Activated naive CD8-positive, alpha-beta T cell treated with anti-CD3 and anti-CD28 coated beads, Interleukin-2, amount 50 U/mL, for 16 hours (primary cell): ENCODE data around the gene ZBTB46.
"Not testable (repeated sequence)": the region's sequence is repeated elsewhere in the genome, so short reads cannot be mapped to it uniquely, and the experiment has no call there.

Experiments used
- DNase-seq: peaks from one replicate; pipeline ENCODE4 v3.0.0-alpha.2; 2020; ENCODE audit warnings: low read depth, low spot score

Gene ZBTB46, protein sequence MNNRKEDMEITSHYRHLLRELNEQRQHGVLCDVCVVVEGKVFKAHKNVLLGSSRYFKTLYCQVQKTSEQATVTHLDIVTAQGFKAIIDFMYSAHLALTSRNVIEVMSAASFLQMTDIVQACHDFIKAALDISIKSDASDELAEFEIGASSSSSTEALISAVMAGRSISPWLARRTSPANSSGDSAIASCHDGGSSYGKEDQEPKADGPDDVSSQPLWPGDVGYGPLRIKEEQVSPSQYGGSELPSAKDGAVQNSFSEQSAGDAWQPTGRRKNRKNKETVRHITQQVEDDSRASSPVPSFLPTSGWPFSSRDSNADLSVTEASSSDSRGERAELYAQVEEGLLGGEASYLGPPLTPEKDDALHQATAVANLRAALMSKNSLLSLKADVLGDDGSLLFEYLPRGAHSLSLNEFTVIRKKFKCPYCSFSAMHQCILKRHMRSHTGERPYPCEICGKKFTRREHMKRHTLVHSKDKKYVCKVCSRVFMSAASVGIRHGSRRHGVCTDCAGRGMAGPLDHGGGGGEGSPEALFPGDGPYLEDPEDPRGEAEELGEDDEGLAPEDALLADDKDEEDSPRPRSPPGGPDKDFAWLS

GRCh38 chr20:63830841-63831588 is at the start of gene ZBTB46:
ZBTB46 (minus strand) TSS chr20:63831264; CDS start chr20:63790757, 40,507 bp downstream.
- DNase-seq: no peak

- no peak for DNase-seq
Measured at GRCh38 chr20:63878899-63879663, 48.0 kb upstream of the ZBTB46 start.

DNA sequence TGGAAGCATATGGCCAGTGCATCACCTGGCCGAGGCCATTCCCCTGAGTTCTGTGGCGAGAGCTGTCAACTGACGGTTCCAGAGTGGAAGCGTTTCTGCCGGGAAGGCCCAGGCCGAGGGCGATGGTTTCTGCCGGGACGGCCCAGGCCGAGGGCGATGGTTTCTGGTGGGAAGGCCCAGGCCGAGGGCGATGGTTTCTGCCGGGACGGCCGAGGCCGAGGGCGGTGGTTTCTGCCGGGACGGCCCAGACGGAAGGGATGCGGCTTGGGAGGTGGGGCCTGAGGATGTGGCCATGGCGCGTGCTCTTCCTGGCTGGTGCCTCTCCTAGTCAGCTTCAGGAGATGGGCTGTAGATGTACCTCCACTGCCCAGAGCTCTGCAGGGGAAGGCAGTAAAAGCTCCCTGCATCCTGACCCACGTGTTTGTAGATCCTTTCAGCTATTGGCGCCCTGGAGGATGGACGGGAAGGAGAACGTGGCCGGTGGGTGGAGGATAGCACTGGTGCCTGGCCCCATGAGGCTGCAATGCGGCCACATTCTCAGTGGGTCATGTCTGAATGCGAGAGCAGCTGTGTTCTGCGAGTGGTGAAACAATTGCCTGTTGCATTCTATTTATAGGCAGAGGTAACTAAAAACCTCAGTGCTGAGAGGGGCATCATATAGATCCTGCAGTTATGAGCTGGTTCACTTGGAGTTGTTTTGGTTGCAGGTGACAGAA is 46.8 kb upstream of the ZBTB46 start:
- DNase-seq: no peak

- no peak for DNase-seq
Measured at GRCh38 chr20:63876489-63877036, 45.5 kb upstream of the ZBTB46 start.

- not testable (repeated sequence) for DNase-seq
Measured at GRCh38 chr20:63874241-63874640, 43.2 kb upstream of the ZBTB46 start.

DNA sequence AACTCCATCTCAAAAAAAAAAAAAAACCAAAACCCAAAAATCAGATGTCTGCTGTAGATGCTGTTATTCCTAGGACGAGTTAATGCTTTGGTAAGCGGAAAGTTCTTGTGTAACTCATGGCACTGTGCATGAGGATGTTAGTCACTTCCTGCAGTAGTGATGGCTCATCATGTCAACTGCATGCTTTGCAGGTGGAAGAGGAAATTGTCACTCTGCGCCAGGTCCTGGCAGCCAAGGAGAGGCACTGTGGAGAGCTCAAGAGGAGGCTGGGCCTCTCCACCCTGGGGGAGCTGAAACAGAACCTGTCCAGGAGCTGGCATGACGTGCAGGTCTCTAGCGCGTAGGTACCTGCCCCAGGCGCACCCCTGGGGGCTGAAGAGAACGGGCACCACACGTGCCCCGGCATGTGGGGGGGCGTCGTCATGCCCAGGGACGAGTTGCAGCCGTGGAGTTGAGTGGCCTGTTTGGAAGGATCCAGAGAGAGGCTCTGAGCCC is 42.5 kb upstream of the ZBTB46 start:
- no peak for DNase-seq

- no peak for DNase-seq
Measured at GRCh38 chr20:63868264-63868663, 37.2 kb upstream of the ZBTB46 start.

DNA sequence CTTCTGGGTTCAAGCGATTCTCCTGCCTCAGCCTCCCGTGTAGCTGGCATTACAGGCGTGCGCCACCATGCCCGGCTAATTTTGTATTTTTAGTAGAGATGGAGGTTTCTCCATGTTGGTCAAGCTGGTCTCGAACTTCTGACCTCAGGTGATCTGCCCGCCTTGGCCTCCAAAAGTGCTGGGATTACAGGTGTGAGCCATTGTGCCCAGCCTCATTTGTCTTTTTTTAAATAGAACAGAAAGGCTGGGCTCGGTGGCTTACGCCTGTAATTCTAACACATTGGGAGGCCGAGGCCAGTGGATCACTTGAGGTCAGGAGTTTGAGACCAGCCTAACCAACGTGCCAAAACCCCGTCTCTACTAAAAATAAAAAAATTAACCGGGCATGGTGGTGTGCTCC is 36.0 kb upstream of the ZBTB46 start:
- not testable (repeated sequence) for DNase-seq

DNA sequence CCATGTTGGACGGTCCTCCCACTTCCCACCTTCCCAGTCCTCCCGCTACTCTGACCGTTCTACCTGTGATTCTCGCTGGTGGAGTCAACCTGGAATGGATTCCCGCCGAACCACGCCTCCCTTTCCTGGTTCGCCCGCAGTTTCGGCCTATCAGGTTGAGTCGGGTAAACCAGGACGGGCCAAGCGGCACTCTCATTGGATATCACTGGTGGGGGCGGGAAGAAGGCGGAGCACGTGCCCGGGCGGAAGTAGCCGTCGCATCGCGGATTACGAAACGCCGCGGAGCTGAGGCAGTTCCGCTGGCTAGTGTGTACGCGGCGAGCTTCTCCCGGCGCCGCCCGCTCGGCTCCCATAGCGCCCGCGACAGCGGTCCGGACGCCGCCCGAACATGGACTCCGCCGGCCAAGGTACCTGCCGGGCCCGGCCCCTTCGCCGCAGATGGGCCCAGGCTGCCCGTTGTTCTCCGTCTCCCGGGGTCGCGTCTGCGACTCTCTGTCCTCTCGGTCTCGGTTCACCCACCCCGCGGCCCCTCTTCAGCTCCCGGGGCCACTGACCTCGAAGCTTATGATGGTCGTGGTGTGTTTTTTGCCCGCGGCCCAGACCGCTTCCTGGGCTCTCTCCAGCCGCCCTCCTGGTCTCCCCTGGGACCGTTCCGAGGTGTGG is 34.0 kb upstream of the ZBTB46 start, which contains the start of gene TPD52L2:
Gene TPD52L2, plus strand, starts transcription at position 293 of the 663 bp plus-strand sequence. Its CDS starts 96 bp downstream, at position 389.
- peak; percentile 97 for DNase-seq

DNA sequence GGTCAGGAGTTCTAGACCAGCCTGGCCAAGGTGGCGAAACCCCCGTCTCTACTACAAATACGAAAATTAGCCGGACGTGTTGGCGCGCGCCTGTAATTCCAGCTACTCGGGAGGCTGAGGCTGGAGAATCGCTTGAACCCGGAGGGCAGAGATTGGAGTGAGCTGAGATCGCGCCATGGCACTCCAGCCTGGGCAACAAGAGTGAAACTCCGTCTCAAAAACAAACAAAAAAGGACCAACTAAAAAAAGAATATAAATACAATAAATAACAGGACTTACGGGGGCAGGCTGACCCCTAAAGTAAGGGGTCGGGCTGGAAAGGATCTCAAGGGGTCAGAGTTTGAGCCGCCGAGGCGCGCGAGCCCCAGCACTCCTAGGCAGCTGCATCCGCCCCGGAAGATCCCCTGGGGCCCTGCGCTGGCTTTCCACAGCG is 33.5 kb upstream of the ZBTB46 start:
- no peak for DNase-seq

DNA sequence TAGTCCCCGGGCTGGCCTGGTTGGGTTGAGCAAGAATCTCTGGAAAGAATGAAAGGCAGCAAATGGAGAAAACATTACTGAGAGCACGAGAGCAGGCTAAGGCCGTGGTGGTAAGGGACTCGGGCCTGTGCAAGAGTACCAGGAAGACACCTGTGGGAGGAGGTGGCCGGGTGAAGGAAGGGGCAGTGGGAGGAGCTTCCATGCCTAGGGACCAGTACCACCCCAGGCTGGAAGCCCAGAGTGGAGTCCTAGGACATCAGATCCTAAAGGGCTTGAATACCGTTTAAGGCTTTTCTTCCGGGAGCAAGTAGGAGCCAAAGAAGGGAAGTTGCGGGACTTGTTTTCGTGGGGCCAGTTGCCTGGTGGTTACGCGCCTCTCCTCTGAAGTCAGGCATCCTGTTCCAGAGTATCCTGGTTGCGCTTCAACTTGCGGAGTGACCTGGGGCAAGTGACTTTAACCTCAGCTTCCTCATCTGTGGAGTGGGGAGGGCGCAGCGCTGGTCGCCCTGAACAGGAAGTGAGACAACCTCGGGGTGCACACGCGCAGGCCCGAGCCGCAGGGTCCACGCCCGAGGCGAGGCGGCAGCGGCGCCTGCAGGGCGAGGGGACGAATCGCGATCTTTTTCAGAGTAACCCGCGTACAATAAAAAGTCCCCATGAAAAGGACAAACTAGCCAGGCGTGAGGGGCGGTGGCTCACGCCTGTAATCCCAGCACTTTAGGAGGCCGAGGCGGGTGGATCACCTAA is 32.9 kb upstream of the ZBTB46 start:
- DNase-seq: peak; percentile 54

DNA sequence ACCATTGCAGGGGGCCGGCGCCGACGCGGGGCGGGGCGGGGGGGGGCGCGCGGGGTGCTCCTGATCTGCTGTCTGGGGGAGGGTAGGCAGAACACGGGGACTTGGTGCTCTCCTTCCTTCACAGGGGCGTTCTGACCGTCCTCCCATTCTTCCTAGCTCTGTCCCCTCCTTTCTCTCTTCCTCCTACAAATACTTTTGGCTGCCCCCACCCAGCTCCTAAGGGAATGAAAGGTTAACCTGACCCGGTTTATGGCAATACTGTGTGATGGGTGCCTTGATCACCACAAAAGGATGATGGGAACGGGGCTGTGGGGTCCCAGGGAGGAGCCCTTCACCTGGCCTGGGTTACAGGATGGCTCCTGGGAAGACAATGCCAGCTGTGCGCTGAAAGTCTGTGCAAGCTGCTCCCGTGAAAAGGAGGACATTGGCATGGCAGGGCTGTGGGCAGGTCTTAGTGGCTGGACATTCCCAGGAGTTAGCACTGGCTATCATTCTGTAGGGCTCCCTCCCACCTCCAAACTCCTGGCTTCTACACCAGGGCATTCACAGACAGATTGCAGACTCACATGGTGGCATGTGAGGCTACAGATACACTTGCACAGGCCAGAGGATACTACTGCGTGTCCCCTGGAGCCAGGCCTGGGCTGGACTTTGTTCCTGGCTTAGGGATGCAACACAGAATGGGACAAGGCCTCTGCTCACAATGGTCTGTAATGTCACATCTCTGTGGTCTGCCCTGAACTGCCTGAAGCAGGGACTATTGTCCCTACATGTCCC is 32.1 kb upstream of the ZBTB46 start:
- DNase-seq: no peak

DNA sequence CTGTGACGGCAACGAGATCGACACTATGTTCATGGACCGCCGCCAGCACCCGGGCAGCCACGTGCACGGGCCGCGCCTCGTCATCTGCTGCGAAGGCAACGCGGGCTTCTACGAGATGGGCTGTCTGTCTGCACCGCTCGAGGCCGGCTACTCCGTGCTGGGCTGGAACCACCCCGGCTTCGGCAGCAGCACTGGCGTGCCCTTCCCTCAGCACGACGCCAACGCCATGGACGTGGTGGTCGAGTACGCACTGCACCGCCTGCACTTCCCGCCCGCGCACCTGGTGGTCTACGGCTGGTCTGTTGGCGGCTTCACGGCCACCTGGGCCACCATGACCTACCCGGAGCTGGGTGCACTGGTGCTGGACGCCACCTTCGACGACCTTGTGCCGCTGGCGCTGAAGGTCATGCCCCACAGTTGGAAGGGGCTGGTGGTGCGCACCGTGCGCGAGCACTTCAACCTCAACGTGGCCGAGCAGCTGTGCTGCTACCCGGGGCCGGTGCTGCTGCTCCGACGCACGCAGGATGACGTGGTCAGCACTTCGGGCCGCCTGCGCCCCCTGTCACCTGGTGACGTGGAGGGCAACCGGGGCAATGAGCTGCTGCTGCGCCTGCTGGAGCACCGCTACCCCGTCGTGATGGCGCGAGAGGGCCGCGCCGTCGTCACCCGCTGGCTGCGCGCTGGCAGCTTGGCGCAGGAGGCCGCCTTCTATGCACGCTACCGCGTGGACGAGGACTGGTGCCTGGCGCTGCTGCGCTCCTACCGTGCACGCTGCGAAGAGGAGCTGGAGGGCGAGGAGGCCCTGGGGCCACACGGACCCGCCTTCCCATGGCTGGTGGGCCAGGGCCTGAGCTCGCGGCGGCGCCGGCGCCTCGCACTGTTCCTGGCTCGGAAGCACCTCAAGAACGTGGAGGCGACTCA is 31.2 kb upstream of the ZBTB46 start:
- no peak for DNase-seq

DNA sequence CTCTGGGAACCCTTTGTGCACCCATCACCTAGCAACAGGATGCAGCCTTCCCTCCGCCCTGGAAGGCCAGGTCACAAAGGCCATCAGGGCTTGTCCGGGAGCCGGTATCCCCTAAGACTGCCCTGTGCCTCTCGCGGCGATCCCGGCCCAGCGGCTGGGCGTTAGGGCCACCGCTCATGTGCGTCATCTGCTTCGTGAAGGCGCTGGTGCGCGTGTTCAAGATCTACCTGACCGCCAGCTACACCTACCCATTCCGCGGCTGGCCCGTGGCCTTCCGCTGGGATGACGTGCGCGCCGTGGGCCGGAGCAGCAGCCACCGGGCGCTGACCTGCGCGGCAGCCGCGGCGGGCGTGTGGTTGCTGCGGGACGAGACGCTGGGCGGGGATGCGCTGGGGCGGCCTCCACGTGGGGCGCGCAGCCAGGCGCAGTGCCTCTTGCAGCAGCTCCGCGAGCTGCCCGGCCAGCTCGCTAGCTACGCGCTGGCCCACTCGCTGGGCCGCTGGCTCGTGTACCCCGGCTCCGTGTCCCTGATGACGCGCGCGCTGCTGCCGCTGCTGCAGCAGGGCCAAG is 30.4 kb upstream of the ZBTB46 start, which contains the start of gene ABHD16B:
Gene ABHD16B, plus strand, starts transcription at position 134 of the 570 bp plus-strand sequence. Its CDS starts 43 bp downstream, at position 177.
- no peak for DNase-seq

- DNase-seq: no peak
Measured at GRCh38 chr20:63860325-63861051, 29.4 kb upstream of the ZBTB46 start.

- no peak for DNase-seq
Measured at GRCh38 chr20:63859166-63859699, 28.2 kb upstream of the ZBTB46 start.
